Measurements from ENCODE around the gene GPRIN2. TPM values are rescaled to one million over a fixed set of nuclear protein-coding genes. Genes with fewer than 3 reads are reported as not detected.

GPRIN2 gene
- total RNA-seq, 1 donor from 2014 or later: 0.53 TPM

GRCh38 chr10:46541735-46542566, 14.5 kb downstream of the GPRIN2 start:
- no peak for TF ChIP-seq CTCF (IDR thresholded peaks at IDR 0.05; ENCODE audit: insufficient read depth, low read length, severe bottlenecking)

GRCh38 chr10:46541017-46541661, 15.3 kb downstream of the GPRIN2 start:
- no peak for TF ChIP-seq CTCF (IDR thresholded peaks at IDR 0.05; ENCODE audit: insufficient read depth, low read length, severe bottlenecking)
- H3K4me3 ChIP-seq (ENCODE audit: low read depth, low read length): no peak overlapping the region

More at GRCh38 chr10:46541735-46542566, 14.5 kb downstream of the GPRIN2 start:
- FAIRE-seq (no peak), DNase-seq (ENCODE audit: low read depth) (no peak)
- Histone ChIP-seq H3K36me3 (ENCODE audit: control insufficient read depth, insufficient read depth, low read length) (no peaks in the 10 kb centered on the region), H3K4me3 (ENCODE audit: low read depth, low read length) (no peak overlapping the region), H3K27me3 (ENCODE audit: control insufficient read depth, insufficient read depth, low read length) (peaks cover 24% of the 10 kb centered on the region)

GRCh38 chr10:46540412-46541016, 15.9 kb downstream of the GPRIN2 start:
- Histone ChIP-seq H3K36me3 (ENCODE audit: control insufficient read depth, insufficient read depth, low read length) (no peaks in the 10 kb centered on the region), H3K27me3 (ENCODE audit: control insufficient read depth, insufficient read depth, low read length) (peaks cover 15% of the 10 kb centered on the region), H3K4me3 (ENCODE audit: low read depth, low read length) (no peak overlapping the region)
- FAIRE-seq (no peak), DNase-seq (ENCODE audit: low read depth) (no peak)
- no peak for TF ChIP-seq CTCF (IDR thresholded peaks at IDR 0.05; ENCODE audit: insufficient read depth, low read length, severe bottlenecking)

More at GRCh38 chr10:46541017-46541661, 15.3 kb downstream of the GPRIN2 start:
- H3K27me3 ChIP-seq (ENCODE audit: control insufficient read depth, insufficient read depth, low read length): peaks cover 22% of the 10 kb centered on the region
- DNase-seq (ENCODE audit: low read depth) (no peak), FAIRE-seq (no peak)
- H3K36me3 ChIP-seq (ENCODE audit: control insufficient read depth, insufficient read depth, low read length): no peaks in the 10 kb centered on the region

- DNase-seq (ENCODE audit: low read depth) (no peak), FAIRE-seq (no peak)
- peaks cover 12% of the 10 kb centered on the region for H3K27me3 ChIP-seq (ENCODE audit: control insufficient read depth, insufficient read depth, low read length)
- H3K36me3 ChIP-seq (ENCODE audit: control insufficient read depth, insufficient read depth, low read length): no peaks in the 10 kb centered on the region
- no peak for TF ChIP-seq CTCF (IDR thresholded peaks at IDR 0.05; ENCODE audit: insufficient read depth, low read length, severe bottlenecking)
- no peak overlapping the region for H3K4me3 ChIP-seq (ENCODE audit: low read depth, low read length)
Measured at GRCh38 chr10:46539596-46540411, 16.7 kb downstream of the GPRIN2 start.

- no peak for FAIRE-seq
- H3K27me3 ChIP-seq (ENCODE audit: control insufficient read depth, insufficient read depth, low read length): peaks cover 12% of the 10 kb centered on the region
Measured at GRCh38 chr10:46538717-46539426, 17.6 kb downstream of the GPRIN2 start.

More at GRCh38 chr10:46538717-46539426, 17.6 kb downstream of the GPRIN2 start:
- Histone ChIP-seq H3K4me3 (ENCODE audit: low read depth, low read length) (no peak overlapping the region), H3K36me3 (ENCODE audit: control insufficient read depth, insufficient read depth, low read length) (no peaks in the 10 kb centered on the region)
- DNase-seq (ENCODE audit: low read depth): no peak
- no peak for TF ChIP-seq CTCF (IDR thresholded peaks at IDR 0.05; ENCODE audit: insufficient read depth, low read length, severe bottlenecking)
